HG03135 (cell line): ENCODE results near the gene TMEM183A.
"Not testable (repeated sequence)": the region's sequence is repeated elsewhere in the genome, so short reads cannot be mapped to it uniquely, and the experiment has no call there.

Source experiments
- ATAC-seq: cut with Tn5 transposase; IDR thresholded peaks from one replicate; pipeline ENCODE4 v1.9.1; 2021; ENCODE audit warnings: mild to moderate bottlenecking, moderate library complexity; ENCODE audit not compliant: unreplicated experiment

Gene TMEM183A

DNA sequence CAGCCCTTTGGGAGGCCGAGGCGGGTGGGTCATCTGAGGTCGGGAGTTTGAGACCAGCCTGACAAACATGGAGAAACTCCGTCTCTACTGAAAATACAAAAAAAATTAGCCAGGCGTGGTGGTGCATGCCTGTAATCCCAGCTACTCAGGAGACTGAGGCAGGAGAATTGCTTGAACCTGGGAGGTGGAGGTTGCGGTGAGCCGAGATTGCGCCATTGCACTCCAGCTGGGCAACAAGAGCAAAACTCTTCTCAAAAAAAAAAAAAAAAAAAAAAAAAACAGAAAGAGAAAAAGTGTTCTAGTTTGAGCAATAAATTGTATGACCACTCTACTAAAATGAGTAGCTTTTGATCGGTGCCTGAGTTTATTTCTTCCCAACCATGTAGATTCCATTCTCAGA, 21.1 kb upstream of the TMEM183A start:
- ATAC-seq, result not testable (repeated sequence)

GRCh38 chr1:202987255-202987654, 19.9 kb upstream of the TMEM183A start:
- ATAC-seq, result no peak

DNA sequence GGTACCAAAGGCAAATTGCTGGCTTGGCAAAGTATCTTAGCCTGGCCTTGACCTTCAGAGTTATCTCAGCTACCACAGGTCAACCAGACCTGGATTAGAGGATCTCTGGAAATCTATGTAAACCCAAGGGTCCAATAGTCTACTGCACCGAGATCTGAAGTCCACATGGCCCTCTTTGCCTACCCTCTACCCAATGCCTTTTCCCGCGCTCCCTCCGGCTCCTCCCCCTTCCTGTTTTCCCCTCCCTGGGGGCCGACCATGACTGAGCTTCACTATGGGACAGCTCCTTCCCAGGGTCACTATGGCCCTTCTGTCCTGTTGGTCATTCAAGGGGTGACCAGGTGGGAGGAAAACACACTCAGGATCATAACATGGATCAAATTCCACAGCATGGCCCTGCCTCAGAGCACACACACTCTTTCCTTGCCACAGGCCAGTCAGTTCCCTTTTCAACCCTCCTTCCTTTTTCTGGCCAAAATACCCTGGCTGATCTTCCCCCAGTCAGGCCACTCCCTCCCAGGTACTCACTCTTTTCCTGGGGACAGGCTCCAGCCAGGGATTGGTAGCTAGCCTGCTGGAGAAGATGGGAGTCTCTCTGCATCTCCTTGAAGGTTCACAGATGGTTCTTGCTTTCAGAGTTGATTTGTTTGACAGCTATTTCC, 19.1 kb upstream of the TMEM183A start:
- ATAC-seq, result no peak

GRCh38 chr1:202989879-202990278, 17.3 kb upstream of the TMEM183A start:
- ATAC-seq, result no peak

- no peak for ATAC-seq
These were observed 16.1 kb upstream of the TMEM183A start for GRCh38 chr1:202991112-202991511.

GRCh38 chr1:202994756-202995155, 12.4 kb upstream of the TMEM183A start:
- ATAC-seq, result no peak

DNA sequence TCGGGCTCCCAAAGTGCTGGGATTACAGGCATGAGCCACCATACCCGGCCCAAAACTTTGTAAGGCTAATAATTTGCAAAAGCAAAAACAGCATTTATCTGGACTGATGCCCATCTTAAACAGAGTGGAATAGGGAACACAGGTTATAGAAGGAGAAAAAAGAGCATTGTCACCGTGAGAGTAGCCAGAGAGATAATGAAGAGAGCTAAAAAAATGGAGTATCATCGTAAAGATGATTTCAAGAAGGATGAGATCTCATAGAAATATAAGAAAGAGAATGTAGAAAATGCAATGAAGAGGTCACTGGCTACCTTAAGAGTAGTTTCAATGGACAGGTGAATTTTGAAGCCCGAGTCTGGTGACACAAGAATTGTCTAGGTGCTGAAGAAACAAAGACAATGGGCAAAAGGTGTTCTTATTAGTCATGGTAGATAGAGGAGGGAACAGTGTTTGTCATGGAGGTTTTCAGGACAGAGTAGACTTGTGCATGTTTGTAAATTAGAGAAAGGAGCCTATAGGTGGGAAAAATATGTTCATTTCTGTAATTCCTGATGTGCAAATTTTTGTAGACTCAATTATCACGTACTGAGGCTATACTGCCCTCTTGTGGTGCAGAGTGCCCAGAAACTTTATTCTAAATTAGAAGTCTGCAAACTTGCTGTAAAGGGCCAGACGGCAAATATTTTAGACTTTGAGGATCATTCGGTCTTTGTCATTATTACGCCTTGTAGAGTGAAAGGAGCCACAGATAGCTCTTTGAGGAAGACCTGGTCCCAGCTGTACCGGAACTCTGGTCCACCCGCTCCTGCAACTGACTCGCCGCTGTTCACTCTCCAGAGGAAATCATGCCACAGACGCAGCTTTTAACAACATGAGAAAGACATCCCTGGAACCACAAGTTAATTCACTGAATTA, 8.1 kb upstream of the TMEM183A start:
- ATAC-seq, result no peak

DNA sequence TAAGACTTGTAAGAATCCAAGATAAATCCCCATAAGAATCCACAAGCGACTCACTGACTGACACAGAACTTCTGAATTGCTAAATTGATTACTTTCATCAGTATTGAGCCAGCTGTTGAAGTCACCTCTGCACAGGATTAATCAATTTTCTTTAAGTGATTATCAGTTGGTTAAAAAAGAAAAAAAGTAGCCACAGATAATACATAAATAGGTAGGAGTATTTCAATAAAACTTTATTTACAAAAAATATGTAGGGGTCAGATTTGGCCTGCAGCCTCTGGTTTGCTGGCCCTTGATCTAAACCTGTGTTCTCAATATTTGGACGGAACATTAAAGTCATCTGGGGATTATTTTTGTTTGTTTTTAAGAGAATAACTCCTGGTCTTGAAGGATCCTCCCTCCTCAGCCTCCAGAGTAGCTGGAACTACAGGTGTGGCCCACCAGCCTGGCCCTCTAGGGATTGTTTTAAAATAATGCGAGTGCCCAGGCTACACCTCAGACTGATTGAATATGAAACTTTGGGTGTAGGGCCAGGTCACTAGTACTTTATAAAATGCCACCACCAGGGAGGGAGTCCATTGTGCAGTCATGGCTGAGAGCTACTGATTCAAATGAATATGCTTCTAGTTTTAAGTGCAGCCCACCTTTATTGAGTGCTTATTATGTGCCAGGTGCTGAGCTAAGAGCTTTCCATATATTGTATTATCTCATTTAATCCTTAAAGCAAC, 6.8 kb upstream of the TMEM183A start:
- ATAC-seq, result no peak

- no peak for ATAC-seq
These were observed 5.2 kb upstream of the TMEM183A start for GRCh38 chr1:203001986-203002385.

- no peak for ATAC-seq
These were observed 4.2 kb upstream of the TMEM183A start for GRCh38 chr1:203002951-203003350.

DNA sequence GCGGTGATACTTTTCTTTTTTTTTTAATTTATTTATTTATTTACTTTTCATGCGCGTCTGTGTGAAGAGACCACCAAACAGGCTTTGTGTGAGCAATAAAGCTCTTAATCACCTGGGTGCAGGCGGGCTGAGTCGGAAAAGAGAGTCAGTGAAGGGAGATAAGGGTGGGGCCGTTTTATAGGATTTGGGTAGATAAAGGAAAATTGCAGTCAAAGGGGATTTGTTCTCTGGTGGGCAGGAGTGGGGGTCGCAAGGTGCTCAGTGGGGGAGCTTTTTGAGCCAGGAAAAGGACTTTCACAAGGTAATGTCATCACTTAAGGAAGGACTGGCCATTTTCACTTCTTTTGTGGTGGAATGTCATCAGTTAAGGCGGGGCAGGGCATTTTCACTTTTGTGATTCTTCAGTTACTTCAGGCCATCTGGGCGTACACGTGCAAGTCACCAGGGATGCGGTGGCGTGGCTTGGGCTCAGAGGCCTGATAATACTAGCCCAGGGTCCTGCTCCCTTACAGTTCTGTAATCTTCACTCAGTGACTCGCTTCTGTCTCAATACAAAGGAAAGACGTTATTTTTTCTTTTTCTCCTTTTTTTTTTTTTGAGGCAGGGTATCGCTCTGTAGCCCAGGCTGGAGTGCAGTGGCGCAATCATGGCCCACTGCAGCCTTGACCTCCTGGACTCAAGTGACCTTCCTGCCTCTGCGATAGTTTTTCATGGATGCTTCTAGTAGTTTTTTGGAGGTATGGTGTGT, 1.6 kb upstream of the TMEM183A start:
- ATAC-seq, result not testable (repeated sequence)

- ATAC-seq, result no peak
These were observed 2.0 kb downstream of the TMEM183A start for GRCh38 chr1:203009185-203009584.

- ATAC-seq, result no peak
These were observed 4.4 kb downstream of the TMEM183A start for GRCh38 chr1:203011582-203011981.

GRCh38 chr1:203017061-203017460, 9.9 kb downstream of the TMEM183A start:
- ATAC-seq, result no peak

DNA sequence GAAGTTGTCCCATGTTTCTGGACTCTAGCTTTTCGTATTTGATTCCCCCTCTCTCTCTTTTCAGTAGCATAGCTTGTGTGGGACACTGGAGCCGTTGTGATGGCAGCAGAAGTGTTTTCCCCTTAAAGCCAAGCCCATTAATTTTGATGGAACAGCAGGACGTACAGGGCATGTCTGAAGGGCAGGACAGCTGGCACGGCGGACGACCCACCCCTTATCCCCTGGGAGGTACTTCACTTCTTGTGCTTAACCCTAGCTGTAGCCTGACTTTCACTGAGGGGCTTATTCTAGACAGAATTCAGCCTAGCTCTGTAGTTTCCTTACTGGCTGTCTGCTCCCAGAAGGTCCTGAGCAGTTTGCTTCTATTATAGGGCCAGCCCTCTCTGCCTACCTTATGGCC, 10.5 kb downstream of the TMEM183A start:
- no peak for ATAC-seq

- ATAC-seq, result not testable (repeated sequence)
These were observed 15.7 kb downstream of the TMEM183A start for GRCh38 chr1:203022855-203023254.

GRCh38 chr1:203025686-203026030, 18.5 kb downstream of the TMEM183A start:
- no peak for ATAC-seq

DNA sequence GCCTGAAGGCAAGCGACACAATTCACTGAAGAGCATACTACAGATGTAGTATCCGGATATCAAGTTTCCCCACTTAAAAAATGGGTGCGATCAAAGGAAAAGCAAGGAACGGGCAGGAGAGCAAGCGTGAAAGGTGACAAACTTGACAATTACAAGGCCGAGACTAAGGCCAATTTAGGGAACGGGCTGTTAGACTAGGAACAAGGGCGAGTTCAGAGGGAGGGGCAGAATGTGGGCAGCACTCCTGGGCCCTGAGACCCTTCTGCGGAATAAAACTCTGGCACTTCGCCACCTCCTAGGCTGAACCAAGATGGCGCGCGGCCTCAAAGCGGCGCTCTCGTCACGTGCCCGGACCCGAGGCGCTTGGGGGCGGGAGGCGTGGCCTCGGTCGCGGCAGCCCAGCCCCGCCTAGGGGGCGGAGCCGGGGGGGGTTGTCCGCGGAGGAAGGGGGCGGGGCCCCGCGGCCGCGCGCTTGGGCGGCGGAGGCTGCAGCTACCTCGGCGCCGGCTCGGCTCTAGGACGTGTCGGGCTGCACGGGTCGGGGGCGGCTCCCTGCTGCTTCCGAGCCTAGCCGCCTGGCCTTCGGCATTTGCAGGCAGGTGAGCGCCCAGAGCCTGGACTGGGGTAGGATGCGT, 19.0 kb downstream of the TMEM183A start, which contains the start of gene PPFIA4:
Gene PPFIA4 (plus strand): TSS at position 461 of the 635 bp plus-strand sequence. CDS start 12,518 bp downstream, outside the sequence.
- ATAC-seq, result peak; percentile 75

- ATAC-seq, result peak; percentile 24
These were observed 19.8 kb downstream of the TMEM183A start for GRCh38 chr1:203026666-203027663.
